GM10266 (cell line): ENCODE results near the gene DRD2.

Experiments
- DNase-seq: peaks from one replicate; pipeline ENCODE4 v3.0.0; 2012; ENCODE audit errors: extremely low spot score
- TF ChIP-seq, protein P1 (sequence below): IDR thresholded peaks from 2 replicates; pipeline ENCODE4 v1.5.1; 2012; ENCODE audit warnings: mild to moderate bottlenecking, low read depth; ENCODE audit not compliant: control insufficient read depth, insufficient read depth; ENCODE audit errors: missing control alignments

The DRD2 gene

DNA sequence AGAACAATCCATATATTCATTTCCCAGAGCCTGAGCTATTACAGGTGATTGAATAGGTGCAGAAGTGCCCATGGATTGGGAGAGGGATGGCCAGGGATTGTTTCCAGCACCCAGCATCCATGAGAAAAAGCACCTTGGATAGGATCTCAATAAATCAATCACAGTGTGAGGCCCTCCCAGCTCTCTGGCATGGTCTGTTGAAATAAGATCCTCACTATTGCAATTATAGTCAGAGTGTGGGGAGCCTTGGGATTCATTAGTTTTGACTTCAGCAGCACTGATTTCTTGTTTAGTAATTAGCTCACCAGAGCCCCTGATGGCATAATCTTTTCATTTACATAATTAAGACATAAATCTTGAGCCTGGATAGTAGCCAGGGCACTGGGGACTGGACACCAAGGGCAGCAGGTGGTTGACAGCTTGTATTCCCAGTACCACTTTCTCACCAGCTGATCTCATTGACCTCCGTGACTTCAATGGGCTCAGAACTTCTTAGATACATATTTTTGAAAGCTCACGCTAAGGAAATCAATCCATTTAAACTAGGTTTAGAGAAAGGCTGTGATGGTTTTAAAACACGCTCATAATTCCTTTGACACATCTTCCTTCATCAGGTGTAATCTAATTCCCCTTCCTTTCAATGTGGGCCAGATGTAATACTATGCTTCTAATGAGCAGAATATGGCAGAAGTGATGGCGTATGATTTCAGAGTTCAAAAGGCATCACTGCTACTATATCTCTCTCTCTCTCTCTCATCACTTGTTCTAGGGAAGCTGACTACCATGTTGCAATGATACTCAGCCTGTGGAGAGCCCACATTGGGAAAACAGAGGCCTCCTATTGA is 22.1 kb upstream of the DRD2 start:
- no peak for DNase-seq

DNA sequence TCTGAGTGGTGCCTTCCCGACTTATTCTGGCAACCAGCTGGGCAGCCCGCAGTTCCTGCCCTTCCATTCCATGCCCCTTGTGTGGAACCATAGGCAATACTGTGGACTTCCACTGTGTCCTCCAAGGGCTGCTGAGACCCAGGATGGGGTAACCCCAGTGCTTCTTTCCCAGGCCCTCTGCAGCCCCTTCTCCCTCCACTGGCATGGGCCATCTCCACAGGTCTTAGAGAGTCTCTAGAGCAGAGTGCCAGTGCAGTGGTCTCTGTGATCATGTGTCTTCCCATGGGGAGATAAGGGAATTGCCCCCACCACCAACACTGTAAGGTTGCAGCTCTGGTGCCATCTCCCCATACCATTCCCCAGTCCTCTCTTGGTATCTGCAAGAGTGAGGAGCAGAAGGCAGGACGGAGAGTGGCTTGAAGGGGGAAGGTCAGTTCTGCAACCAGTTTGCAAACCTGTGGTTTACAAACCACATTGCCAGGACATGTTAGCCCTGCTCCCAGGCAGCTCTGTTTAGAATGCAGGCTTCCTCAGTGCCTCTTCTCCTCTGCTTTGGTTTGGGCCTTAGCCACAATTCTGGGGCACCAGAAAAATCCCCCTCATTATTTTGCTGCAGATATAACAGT is 20.9 kb upstream of the DRD2 start:
- DNase-seq: no peak
- TF ChIP-seq, protein P1, sequence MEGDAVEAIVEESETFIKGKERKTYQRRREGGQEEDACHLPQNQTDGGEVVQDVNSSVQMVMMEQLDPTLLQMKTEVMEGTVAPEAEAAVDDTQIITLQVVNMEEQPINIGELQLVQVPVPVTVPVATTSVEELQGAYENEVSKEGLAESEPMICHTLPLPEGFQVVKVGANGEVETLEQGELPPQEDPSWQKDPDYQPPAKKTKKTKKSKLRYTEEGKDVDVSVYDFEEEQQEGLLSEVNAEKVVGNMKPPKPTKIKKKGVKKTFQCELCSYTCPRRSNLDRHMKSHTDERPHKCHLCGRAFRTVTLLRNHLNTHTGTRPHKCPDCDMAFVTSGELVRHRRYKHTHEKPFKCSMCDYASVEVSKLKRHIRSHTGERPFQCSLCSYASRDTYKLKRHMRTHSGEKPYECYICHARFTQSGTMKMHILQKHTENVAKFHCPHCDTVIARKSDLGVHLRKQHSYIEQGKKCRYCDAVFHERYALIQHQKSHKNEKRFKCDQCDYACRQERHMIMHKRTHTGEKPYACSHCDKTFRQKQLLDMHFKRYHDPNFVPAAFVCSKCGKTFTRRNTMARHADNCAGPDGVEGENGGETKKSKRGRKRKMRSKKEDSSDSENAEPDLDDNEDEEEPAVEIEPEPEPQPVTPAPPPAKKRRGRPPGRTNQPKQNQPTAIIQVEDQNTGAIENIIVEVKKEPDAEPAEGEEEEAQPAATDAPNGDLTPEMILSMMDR: no peak

More for the DNA sequence above, 22.1 kb upstream of the DRD2 start:
- TF ChIP-seq, protein P1: no peak

DNA sequence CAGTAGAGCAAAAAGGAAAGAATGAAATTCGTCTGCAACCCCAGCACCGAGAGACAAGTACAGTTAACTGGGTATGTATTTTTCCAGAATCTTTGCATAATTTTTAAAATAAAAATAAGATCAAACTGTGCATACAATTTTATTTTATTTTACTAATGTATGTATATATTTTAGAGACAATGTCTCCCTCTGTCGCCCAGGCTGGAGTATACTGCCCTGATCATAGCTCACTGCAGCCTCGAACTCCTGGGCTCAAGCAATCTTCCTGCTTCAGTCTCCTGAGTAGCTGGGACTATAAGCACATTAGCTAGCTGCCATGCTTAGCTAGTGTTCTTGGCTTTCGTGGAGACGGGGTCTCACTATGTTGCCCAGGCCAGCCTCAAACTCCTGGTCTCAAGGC is 18.8 kb upstream of the DRD2 start:
- no peak for DNase-seq
- TF ChIP-seq, protein P1: no peak

DNA sequence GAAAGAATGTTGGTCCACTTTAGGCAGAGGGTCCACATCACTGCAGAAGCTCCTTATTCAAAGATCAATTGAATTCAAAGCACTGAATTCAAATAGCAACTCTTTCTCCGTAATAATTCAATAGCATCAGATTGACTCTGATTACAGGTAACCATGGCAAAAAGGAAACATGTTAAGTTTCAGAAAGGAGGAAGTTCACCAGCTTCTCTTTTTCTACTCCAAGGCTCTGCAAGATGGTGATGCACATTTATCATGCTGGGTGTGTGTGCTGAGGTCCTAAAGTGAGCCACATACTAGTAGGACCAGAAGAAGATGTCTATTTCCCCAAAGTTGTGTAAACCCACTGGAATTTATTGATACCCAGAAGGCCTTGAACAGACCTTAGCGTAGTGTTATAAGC is 18.0 kb upstream of the DRD2 start:
- TF ChIP-seq, protein P1: no peak
- no peak for DNase-seq

DNA sequence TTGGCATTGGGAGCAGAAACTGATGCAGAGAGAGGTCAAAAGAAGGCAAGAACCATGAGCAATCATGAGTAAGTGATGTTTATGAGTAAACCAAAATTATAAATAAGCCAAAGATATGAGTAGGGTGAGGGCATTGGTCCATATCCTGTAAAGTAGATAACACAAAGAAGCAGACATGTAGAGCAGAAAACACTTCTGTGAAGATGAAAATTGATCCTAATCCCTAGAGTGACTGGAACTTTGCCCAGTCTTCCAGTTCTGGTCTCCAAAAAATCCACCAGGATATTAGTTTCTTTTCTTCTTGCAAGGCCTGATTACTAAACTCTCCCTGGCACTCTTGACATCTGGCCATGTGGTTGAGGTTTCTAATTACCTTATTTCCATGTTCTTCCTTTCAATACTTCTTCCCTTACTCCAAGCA is 13.7 kb upstream of the DRD2 start:
- no peak for DNase-seq
- TF ChIP-seq, protein P1: no peak

DNA sequence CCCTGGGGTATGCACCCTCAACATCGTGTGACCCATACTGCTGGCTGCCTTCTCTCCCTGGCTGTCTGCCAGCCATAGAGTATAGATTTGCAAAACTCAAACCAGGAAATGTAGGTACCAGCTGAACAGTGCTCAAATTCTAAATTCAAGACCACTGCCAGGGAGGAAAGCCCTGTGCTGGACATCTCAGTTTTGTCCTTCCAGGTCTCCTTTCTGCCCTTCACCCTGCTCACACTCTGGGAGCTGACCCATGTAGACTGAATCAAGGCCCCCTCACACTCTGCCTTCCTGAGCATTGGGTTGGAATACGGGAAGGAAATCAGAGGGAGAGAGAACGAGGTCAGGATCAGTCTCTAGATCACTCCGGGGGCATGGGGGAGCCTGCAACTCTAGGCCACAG is 12.4 kb upstream of the DRD2 start:
- no peak for DNase-seq
- TF ChIP-seq, protein P1: no peak

DNA sequence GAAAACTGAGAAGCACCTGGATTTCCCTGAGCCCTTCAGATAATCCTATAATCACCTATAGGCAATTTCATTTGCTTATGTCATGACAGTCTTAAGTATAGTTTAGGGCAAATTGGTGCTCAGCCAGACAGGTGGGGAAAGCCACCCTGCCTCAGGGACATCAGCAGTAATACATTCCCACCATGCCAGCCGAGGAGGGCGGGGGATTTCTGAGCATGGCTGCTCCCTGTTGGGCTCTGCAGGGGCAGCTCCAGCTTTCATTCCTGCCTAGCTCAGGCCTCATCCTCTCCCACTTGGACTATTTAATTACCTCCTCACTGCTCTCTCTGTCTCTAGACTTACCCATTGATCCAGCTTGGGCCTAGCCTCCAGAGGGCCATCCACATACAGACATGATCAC is 9.0 kb upstream of the DRD2 start:
- TF ChIP-seq, protein P1: no peak
- no peak for DNase-seq
